HCT116 (cell line): ENCODE data around the gene PRPF18. TPM values are rescaled to one million over a fixed set of nuclear protein-coding genes. Genes with fewer than 3 reads are reported as not detected.

Source experiments
- ATAC-seq: fragments of 200-7000 bp; cut with Tn5 transposase; 2 replicates; pipeline ENCODE4 v1.9.1; 2020; ENCODE audit warnings: mild to moderate bottlenecking, moderate library complexity
- BruUV-seq: library from RNA; stranded (reverse); fragments of 400-500 nt; replicated peaks from 2 replicates; lab custom pipeline; 2021; lab: Mats Ljungman, UMichigan
- CTCF ChIA-PET: fragments of 300-600 bp; sonication (Branson Sonifier 250); formaldehyde crosslinking; loops from one replicate; lab custom pipeline; 2021; ENCODE audit warnings: antibody characterized with exemption; lab: Charles Lee
- POLR2A ChIA-PET: fragments of 300-600, 350-600 bp; sonication (Branson Sonifier 250); formaldehyde crosslinking; loops from one replicate; lab custom pipeline; 2021; ENCODE audit warnings: antibody characterized with exemption; lab: Charles Lee
- RAD21 ChIA-PET, 2 experiments: fragments of 300-600 bp; sonication (Branson Sonifier 250); formaldehyde crosslinking; loops; one replicate each; lab custom pipeline; 2023; ENCODE audit warnings: low total read pairs in 2 of 2; ENCODE audit not compliant: uncharacterized antibody in 2 of 2, unreplicated experiment in 2 of 2, low non-redundant PET in 1 of 2; lab: Charles Lee
- DNase-seq: peaks from one replicate; pipeline ENCODE4 v3.0.0-alpha.2; 2010; ENCODE audit warnings: low read depth, low spot score
- H2AFZ ChIP-seq: fragments of 200-600 bp; shearing (Covaris generic), sonication (generic); 2 replicates; pipeline ENCODE4 v1.6.1; 2017; ENCODE audit warnings: low read depth, mixed run types, mixed read lengths, antibody characterized with exemption, low read length; ENCODE audit not compliant: poor library complexity, severe bottlenecking
- H3K27ac ChIP-seq: 2 replicates; pipeline ENCODE4 v1.5.1; 2012; ENCODE audit warnings: low read depth, low read length
- H3K27me3 ChIP-seq: fragments of 200-600 bp; sonication (generic); 2 replicates; pipeline ENCODE4 v1.6.1; 2016; ENCODE audit warnings: mixed run types, low read length, mixed read lengths; ENCODE audit not compliant: insufficient read depth
- H3K36me3 ChIP-seq, 2 experiments: fragments of 200-500 bp in 1 of 2; fragments of 200-600 bp in 1 of 2; sonication (Bioruptor generic) in 1 of 2; sonication (generic) in 1 of 2; 2 replicates each; pipeline versions ENCODE4 v1.5.1 to v1.6.1; 2014 to 2016; ENCODE audit warnings: low read length in 2 of 2, inconsistent platforms in 1 of 2, mixed read lengths in 1 of 2, mixed run types in 1 of 2; ENCODE audit not compliant: insufficient read depth in 2 of 2, control insufficient read depth in 1 of 2
- H3K4me1 ChIP-seq, 2 experiments: fragments of 200-600 bp in 1 of 2; sonication (generic) in 1 of 2; 2 replicates each; pipeline versions ENCODE4 v1.5.1 to v1.6.1; 2012 to 2017; ENCODE audit warnings: low read length in 2 of 2, inconsistent platforms in 1 of 2, mild to moderate bottlenecking in 1 of 2, mixed read lengths in 1 of 2, mixed run types in 1 of 2, moderate library complexity in 1 of 2; ENCODE audit not compliant: insufficient read depth in 2 of 2, control insufficient read depth in 1 of 2
- H3K4me2 ChIP-seq: fragments of 200-600 bp; sonication (generic); 2 replicates; pipeline ENCODE4 v1.6.1; 2017; ENCODE audit warnings: mixed run types, low read length, mixed read lengths
- H3K4me3 ChIP-seq, 2 experiments: fragments of 200-600 bp in 1 of 2; sonication (generic) in 1 of 2; replicated peaks in 1 of 2; 2 replicates each; pipeline ENCODE4 v1.5.1; 2011 to 2016; ENCODE audit warnings: low read length in 2 of 2, control low read depth in 1 of 2, low read depth in 1 of 2, mild to moderate bottlenecking in 1 of 2, mixed read lengths in 1 of 2, mixed run types in 1 of 2
- H3K79me2 ChIP-seq: fragments of 200-600 bp; sonication (generic); 2 replicates; pipeline ENCODE4 v1.6.1; 2017; ENCODE audit warnings: mild to moderate bottlenecking, mixed run types, low read length, moderate library complexity, mixed read lengths; ENCODE audit not compliant: insufficient read depth
- H3K9ac ChIP-seq: fragments of 200-600 bp; sonication (generic); 2 replicates; pipeline ENCODE4 v1.6.1; 2016; ENCODE audit warnings: low read length, mixed read lengths
- H3K9me2 ChIP-seq: fragments of 200-600 bp; sonication (generic), shearing (Covaris generic); 2 replicates; pipeline ENCODE4 v1.6.1; 2017; ENCODE audit warnings: mixed run types, mild to moderate bottlenecking, moderate library complexity; ENCODE audit not compliant: insufficient read depth
- H3K9me3 ChIP-seq, 2 experiments: fragments of 200-500 bp in 1 of 2; fragments of 200-600 bp in 1 of 2; sonication (Bioruptor generic) in 1 of 2; sonication (generic) in 1 of 2; 2 replicates each; pipeline ENCODE4 v1.6.1; 2014 to 2017; ENCODE audit warnings: low read length in 2 of 2, mixed read lengths in 2 of 2, inconsistent platforms in 1 of 2, low read depth in 1 of 2, mild to moderate bottlenecking in 1 of 2, mixed run types in 1 of 2, moderate library complexity in 1 of 2; ENCODE audit not compliant: control insufficient read depth in 1 of 2, insufficient read depth in 1 of 2
- H4K20me1 ChIP-seq: fragments of 200-600 bp; sonication (generic), shearing (Covaris generic); 2 replicates; pipeline ENCODE4 v1.6.1; 2017; ENCODE audit warnings: mixed run types, mild to moderate bottlenecking, moderate library complexity; ENCODE audit not compliant: insufficient read depth
- CEBPB ChIP-seq: IDR thresholded peaks from 2 replicates; pipeline ENCODE4 v1.6.1; 2012; ENCODE audit warnings: low read depth
- EZH2 ChIP-seq: fragments of 200-600 bp; sonication (generic); IDR thresholded peaks from 2 replicates; pipeline ENCODE4 v1.6.1; 2017; ENCODE audit warnings: antibody characterized with exemption, mixed run types
- POLR2A ChIP-seq: IDR thresholded peaks from 2 replicates; pipeline ENCODE4 v1.7.0; 2011; ENCODE audit warnings: borderline replicate concordance; ENCODE audit not compliant: insufficient read depth, insufficient read length; ENCODE audit errors: extremely low read depth
- POLR2AphosphoS5 ChIP-seq: IDR thresholded peaks from 2 replicates; pipeline ENCODE4 v1.6.1; 2011; ENCODE audit warnings: mild to moderate bottlenecking, low read depth, low read length, moderate library complexity
- RAD21 ChIP-seq: IDR thresholded peaks from 2 replicates; pipeline ENCODE4 v1.6.1; 2012; ENCODE audit warnings: low read depth, mild to moderate bottlenecking
- SP1 ChIP-seq: IDR thresholded peaks from 2 replicates; pipeline ENCODE4 v1.6.1; 2012; ENCODE audit warnings: low read depth
- YY1 ChIP-seq: IDR thresholded peaks from 2 replicates; pipeline ENCODE4 v1.6.1; 2011; ENCODE audit warnings: low read length, low read depth, moderate library complexity, mild to moderate bottlenecking; ENCODE audit not compliant: insufficient replicate concordance; ENCODE audit errors: extremely low read depth
- ZNF274 ChIP-seq: fragments of 200-500 bp; sonication (Bioruptor generic); IDR thresholded peaks from 2 replicates; pipeline ENCODE4 v1.6.1; 2014; ENCODE audit warnings: mild to moderate bottlenecking, low read depth, low read length, inconsistent platforms
- intact Hi-C: fragments of 100-400 bp; cut with micrococcal nuclease; formaldehyde crosslinking; loops from 2 replicates; pipeline ENCODE4 v1.10.0; 2022
- total RNA-seq: library from RNA; stranded (reverse); gene quantifications from one replicate; pipeline ENCODE4 v1.2.1, GENCODE V29; 2021; ENCODE audit not compliant: unreplicated experiment

The PRPF18 gene
- total RNA-seq, 1 experiment from 2014 or later = 16.2 TPM

GRCh38 chr10:13573960-13574359, 12.8 kb upstream of the PRPF18 start:
- Histone ChIP-seq H3K4me1 (no peaks in the 10 kb centered on the region), H3K27me3 (no peaks in the 10 kb centered on the region), H3K9ac (no peak overlapping the region), H3K4me3 (no peak overlapping the region), H3K27ac (no peak overlapping the region), H3K79me2 (no peaks in the 10 kb centered on the region), H4K20me1 (no peaks in the 10 kb centered on the region), H2AFZ (no peak overlapping the region), H3K36me3 (no peaks in the 10 kb centered on the region), H3K4me2 (no peak overlapping the region), H3K9me3 (no peaks in the 10 kb centered on the region), H3K9me2 (no peaks in the 10 kb centered on the region)
- ChIA-PET CTCF (no interaction called here), RAD21 (no interaction called here), POLR2A (no interaction called here)
- TF ChIP-seq ZNF274 (no peak), RAD21 (no peak)
- no peak for DNase-seq
- ATAC-seq = no peak
- BruUV-seq = no TSS peak
- intact Hi-C loops = no loop called here

GRCh38 chr10:13585195-13585751, 1.5 kb upstream of the PRPF18 start:
- no peak overlapping the region for H2AFZ ChIP-seq
- H3K9me3 ChIP-seq = no peaks in the 10 kb centered on the region
- H3K27ac ChIP-seq = no peak overlapping the region
- ChIA-PET POLR2A (no interaction called here), CTCF (interaction anchor here (1.1 kb wide), 2 partner anchors 10 to 213 kb away, joined by 3 to 4 read pairs; no protein-coding TSS in a partner anchor), RAD21 (no interaction called here)
- H3K4me2 ChIP-seq = no peak overlapping the region
- H4K20me1 ChIP-seq = no peaks in the 10 kb centered on the region
- no peaks in the 10 kb centered on the region for H3K9me2 ChIP-seq
- no TSS peak for BruUV-seq
- TF ChIP-seq EZH2 = no peak
- no peak for TF ChIP-seq SP1
- no peak for TF ChIP-seq POLR2A
- TF ChIP-seq YY1 = no peak
- no peak for TF ChIP-seq POLR2AphosphoS5
- no peak for TF ChIP-seq CEBPB
- no peaks in the 10 kb centered on the region for H3K36me3 ChIP-seq
- intact Hi-C loops = no loop called here
- H3K4me3 ChIP-seq = no peak overlapping the region
- peaks cover 2 to 13% of the 10 kb centered on the region in 2 experiments; a peak in 3 of 4 replicates for H3K4me1 ChIP-seq
- no peak for DNase-seq
- H3K9ac ChIP-seq = no peak overlapping the region
- H3K79me2 ChIP-seq = peaks cover 31% of the 10 kb centered on the region
- ATAC-seq = no peak
- no peaks in the 10 kb centered on the region for H3K27me3 ChIP-seq
